NCI-H774 (cell line): ENCODE measurements around the gene C16orf96.

Experiments
- DNase-seq: peaks from one replicate; lab custom pipeline; 2025; lab: John Stamatoyannopoulos, UW

Gene C16orf96

DNA sequence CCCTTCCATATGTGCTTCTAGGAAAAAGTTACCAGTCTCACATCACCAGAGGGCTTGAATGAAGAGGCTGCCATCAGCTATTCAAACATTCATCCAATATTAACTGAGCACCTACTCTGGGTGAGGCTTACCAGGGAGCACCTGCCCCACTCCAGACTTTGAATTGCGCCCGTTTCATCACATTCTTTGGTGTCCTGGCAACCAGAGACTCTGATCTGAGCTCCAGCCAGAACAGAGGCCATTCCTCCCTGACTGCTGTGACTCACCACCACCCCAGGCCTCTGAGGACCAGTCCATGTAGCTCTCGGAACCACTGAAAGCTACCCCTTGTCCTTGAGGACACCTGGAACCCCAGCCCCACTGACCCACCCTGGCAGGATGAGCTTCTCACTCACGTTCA is at the start of gene C16orf96:
Gene C16orf96 (plus strand): TSS at position 229 of the 400 bp plus-strand sequence. CDS start 150 bp downstream, at position 379.
- no peak for DNase-seq

DNA sequence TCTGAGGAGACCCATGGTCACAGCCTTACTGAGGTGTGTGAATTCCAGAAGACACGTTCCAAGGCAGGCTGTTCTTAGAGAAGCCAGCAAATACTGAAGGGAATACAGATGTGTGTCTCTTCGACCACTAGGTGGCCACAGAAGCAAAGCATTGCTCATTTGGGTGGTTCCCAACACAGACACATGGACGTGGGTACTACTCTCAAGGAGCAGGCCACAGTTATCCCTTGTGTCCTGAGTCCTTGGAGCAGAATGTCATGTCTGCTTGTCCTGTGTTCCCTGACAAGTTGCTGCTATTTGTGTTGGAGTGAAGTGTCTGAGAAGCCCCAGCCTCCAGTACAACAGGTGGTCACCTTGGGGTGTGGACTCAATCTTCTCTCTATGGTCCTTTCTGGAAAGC is 49.7 kb upstream of the C16orf96 start:
- peak; percentile 44 for DNase-seq

DNA sequence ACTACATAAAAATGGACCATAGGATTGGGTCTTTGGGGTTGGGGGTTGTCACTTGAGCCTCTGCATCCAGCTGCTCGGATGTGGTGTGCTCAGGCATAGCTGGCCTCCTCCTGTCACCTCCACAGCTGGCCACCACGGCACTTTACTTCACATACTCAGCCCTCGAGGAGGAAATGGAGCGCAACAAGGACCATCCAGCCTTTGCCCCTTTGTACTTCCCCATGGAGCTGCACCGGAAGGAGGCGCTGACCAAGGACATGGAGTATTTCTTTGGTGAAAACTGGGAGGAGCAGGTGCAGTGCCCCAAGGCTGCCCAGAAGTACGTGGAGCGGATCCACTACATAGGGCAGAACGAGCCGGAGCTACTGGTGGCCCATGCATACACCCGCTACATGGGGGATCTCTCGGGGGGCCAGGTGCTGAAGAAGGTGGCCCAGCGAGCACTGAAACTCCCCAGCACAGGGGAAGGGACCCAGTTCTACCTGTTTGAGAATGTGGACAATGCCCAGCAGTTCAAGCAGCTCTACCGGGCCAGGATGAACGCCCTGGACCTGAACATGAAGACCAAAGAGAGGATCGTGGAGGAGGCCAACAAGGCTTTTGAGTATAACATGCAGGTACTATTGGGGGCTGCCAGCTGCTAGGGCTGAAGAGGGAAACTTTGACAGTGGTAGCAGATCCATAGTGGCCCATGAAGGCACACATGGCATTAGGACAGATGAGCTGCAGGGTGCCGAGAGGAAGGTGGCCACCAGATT is 48.4 kb upstream of the C16orf96 start:
- DNase-seq, result no peak

DNA sequence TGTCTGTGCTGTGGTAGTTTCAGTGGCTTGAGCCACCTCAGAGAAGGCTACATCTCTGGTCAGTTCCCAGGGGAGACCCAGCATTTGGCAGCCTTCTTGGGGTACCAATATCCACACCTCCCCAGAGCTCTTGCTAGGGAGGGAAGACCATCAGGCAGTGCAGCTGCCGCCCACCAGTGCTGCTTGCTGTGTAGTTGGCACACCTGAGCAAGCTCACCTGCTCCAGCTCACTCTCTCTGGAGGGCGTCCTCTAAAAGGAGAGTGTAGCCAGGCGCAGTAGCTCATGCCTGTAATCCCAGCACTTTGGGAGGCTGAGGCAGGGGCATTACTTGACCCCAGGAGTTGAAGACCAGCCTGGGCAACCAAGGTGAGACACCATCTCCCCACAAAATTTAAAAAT is 47.3 kb upstream of the C16orf96 start:
- no peak for DNase-seq

DNA sequence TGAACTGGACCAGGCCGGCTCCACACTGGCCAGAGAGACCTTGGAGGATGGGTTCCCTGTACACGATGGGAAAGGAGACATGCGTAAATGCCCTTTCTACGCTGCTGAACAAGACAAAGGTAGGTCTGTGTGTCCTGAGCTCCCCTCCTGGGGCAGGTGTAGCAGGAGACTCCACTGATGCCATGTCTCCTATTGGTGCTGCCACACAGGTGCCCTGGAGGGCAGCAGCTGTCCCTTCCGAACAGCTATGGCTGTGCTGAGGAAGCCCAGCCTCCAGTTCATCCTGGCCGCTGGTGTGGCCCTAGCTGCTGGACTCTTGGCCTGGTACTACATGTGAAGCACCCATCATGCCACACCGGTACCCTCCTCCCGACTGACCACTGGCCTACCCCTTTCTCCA is 46.7 kb upstream of the C16orf96 start:
- DNase-seq, result no peak

DNA sequence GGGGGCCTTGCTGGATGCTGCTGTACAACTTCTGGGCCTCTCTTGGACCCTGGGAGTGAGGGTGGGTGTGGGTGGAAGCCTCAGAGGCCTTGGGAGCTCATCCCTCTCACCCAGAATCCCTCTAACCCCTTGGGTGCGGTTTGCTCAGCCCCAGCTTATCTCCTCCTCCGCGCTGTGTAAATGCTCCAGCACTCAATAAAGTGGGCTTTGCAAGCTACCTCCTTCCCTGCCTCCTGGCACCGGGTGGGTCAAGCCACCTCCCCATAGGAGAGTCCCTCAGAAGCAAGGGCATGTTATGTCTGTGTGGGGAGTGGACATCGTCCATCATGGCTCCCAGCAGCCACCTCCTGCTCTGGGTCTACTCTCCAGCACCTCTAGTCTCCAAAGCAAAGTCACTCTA is 46.0 kb upstream of the C16orf96 start:
- no peak for DNase-seq

DNA sequence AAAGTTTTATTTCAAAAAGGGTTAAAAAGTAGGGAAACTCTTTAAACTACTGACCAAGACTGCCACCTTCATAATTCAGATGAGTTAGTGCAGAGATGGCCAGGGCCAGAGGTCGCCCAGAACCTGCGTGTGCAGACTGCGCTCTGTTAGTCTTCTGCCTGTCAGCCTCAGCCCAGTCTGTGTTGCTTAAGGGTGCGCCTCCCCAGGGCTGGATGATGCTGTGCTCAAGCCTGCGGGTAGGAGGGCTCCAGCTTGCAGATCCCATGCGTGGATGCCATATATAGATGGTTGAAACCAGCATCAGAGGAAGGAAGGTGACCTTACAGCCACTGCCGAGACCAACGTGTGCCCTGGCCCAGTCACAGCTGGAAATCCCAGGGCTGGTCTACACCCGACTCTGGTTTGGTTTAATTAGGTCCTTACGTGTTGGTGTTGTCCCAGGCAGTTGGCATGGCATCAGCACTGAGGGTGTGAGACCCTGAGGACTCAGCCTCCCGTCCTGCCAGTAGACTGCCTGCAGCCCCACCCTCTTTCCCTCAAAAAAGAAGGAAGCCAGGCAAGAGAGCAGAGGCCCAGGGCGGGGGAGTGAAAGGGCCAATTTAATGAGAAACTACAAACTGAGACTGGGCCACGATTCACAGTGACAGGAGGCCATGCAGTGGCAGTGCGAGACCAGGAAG is 45.3 kb upstream of the C16orf96 start:
- no peak for DNase-seq

DNA sequence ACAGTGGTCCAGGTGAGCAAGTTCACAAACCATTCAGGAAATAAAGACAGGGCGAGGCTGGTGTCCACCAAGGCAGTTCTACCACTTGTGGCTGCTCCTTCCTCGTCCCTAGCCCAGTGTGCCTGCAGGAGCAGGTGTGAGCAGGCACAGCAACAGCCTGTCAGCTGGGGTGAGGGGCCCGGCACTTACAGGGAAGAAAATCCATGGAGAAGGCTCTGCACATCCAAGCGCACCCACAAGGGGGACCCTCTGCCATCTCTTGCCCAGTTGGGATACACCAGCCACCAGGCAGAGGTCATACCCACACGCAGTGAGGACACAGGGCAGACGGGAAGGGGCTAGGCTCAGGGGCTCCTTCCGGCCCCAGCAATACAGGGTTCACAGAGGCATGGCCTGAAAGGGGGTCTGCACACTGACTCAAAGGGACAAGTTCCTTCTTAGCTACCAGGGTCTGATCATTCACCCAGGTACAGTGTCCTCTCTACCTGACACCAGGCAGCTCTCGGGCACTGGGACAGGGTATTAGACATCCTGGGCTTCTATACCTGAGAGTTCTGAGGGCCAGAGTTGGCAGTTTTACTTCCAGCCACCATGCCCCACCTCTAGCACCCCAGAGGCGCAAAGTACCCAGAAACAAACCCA is 44.6 kb upstream of the C16orf96 start:
- no peak for DNase-seq

DNA sequence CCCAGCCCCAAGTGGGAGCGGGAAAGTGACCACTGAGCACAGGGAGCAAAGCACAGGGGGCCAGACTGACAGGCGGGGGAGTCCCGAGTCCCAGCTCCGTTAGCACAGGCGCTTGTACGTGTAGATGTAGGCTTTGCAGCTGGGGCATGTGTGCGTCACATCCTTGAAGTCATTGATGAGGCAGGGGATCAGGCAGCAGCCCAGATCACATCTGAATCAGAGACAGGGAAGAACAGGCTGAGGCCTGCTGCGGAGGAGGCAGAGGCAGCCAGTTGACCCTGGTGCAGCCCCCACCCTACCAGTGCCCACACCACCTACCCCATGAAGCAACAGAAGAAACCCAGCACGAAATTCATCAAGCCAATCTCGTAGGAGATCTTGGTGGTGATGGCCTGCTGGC is 43.7 kb upstream of the C16orf96 start:
- DNase-seq, result no peak

DNA sequence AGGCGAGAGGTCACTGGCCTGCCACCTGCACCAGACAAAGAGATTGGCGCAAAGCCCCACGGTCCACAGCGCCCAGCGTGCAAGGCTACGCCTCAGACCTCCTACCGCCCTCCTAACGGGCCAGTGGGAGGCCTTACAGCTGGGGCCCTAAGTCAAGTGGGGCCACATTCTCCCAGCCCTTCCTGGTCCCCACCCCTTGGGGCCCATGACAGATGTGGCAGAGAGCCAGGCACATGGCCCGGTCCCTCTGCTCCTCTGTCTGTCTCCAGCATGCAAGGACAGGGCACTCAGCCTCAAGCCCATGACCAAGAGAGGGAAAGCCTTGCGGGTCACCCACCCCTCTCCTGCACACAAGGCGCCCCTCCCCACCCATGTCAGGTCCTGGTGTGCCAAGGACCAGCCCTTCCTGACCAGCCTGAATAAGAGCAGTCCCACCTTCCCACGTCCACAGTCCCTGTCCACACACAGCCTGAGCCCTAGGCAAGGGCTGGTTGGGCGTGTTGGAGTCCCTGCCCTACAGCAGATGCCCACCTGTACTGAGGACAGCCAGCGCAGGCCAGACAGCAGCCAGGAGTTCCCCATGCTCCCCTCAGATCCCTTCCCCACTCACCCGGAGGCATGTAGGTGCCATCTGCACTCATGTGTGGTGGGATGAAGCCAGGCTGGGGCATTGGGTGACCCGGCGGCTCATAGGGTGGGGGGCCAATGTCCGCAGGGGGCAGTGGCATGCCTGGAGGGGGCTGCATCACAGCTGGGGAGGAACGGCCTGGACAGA is 42.9 kb upstream of the C16orf96 start:
- DNase-seq, result no peak

DNA sequence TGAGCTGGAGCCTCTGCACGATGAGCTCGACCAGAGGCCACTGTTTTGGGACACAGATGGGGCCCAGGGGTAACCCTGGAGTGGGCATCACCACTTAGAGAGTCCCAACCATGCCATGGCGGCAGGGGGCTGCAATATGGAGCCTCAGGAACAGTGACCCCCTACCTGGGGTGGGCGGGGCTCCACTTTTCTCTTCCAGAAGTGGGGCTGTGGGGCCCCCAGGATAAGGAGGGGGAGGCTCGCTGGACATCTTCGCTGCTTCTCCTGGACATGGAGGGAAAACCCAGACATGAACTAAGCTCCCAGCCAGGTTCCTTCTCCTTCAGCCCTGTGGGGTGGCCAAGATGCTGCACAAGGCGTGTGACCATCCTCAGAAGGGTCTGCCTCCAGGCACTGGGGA is 42.3 kb upstream of the C16orf96 start:
- no peak for DNase-seq

DNA sequence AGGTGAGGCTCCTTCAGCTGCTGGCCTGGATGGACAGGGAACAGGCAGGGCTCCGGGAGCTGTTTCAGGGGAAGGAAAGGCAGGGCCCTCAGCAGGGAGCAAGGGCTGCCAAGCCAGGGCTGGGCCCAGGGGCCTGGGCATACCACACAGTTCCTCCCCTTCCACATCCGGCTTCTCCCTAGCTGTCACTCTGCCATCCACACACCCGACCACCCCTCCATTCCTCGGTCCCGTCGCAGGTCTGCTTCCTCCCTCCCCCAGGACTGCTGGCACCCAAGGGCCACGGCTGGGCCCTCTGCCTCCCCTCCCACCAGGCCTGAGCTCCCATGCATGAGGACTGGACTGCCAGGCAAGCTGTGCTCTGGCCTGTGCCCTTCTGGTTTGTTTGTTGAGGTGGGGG is 41.5 kb upstream of the C16orf96 start:
- DNase-seq, result no peak

DNA sequence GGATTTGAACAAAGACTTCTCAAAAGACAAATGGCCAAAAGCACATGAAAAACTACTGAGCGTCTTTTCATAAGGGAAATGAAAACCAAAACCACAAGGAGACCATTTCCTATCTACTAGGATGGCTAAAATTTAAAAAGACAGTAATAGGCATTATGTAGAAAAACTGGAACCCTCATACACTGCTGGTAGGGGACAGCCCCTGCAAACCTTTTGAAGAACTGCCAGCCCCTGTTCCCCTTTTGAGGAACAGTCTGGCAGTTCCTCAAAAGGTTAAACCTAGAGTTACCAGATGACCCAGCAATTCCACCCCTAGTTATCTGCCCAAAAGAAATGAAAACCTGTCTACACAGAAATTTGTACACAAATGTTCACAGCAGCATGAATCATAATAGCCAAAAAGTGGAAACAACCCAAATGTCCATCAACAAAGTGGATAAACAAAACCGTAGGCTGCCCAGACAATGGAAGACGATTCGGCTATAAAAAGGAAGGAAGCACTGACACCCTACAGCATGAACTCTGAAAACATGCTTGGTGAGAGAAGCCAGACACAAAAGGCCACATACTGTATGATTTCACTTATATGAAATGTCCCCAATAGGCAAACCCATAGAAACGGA is 40.4 kb upstream of the C16orf96 start:
- DNase-seq, result no peak

DNA sequence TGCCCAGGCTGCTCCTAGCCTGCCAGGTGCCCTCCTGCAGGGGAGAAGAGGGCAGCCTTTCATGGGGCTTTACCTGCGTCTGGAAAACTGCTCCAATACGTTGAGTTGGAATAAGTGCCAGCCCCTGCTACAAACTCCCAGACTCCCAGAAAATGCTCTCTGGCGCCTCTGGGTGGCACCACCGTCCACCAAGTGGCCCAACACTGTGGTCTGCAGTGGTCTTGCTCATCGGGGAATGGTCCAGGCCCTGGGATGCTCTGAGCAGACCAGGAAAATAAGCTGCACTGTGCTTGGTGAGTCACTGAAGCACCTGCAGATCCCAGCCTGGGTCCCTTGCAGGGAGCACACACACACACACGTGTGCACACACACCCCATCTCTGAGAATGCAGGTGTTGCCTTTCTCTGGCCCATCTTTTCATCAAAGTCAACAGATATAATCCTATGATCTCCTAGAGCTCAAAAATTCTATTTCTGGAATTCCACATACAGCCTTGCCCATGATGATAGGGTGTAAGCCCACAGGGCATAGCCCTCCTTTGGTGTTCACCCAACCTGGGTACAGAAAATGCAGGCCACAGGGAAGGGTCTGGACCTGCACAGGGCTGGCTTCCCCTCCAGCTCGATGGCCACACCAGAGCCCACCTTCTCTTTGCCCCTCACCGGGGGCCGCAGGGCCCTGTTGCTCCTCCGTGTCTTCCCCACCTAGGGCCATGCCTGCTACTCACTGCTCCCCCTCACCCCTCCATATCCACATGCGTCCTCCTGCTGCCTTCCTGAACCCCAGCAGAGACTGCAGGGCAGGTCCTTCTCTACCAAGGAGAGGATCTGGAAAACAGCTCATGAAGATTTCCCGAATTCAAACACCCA is 38.1 kb upstream of the C16orf96 start:
- DNase-seq, result no peak

DNA sequence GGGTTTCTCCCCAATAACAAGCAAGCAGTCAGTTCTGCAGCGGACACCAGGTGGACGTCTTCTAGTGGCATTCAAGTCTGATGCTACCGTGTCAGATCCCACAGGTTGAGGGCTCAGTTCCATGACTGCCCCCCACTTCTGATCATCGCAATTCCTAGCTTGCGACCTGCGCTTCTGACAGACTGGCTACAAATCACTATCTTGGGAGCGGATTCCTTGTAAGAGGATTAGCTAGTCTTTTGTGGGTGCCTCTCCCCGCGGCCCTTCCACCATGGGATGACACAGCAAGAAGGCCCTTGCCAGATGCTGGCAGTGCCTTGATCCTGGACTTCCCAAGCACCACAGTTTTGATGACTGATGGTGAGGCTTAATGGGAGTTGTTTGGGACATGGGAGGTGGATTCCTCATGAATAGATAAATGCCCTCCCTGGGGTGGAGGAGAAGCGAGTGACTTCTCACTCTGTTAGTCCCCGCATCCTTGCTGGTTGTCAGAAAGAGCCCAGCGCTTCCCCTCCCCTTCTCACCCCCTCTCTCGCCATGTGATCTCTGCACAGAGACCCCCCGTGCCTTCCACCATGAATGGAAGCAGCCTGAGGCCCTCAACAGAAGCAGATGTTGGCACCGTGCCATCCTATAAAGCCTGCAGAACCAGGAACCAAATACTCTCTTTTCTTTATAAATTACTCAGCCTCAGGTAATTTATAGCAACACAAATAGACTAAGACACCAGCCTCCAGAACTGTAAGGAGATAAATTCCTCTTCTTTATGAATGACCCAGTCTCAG is 36.7 kb upstream of the C16orf96 start:
- no peak for DNase-seq

DNA sequence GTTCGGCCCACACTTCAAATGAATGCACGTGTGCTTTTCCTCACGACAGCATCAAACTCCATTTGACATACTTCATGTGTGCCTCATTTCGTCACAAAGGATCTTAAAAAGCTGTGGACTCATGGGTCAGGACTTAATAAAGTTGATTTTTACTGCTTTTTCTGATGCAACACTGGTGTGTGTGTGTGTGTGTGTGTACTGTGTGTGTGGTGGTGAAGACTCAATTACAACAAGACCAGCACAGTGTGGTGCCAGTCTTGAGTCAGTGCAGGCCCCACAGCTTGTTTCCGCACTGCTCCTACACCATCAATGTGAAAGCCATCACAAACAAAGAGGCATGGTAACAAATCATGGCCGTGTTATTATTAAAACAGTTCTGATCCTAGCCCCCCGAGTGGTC is 35.2 kb upstream of the C16orf96 start:
- DNase-seq, result no peak

DNA sequence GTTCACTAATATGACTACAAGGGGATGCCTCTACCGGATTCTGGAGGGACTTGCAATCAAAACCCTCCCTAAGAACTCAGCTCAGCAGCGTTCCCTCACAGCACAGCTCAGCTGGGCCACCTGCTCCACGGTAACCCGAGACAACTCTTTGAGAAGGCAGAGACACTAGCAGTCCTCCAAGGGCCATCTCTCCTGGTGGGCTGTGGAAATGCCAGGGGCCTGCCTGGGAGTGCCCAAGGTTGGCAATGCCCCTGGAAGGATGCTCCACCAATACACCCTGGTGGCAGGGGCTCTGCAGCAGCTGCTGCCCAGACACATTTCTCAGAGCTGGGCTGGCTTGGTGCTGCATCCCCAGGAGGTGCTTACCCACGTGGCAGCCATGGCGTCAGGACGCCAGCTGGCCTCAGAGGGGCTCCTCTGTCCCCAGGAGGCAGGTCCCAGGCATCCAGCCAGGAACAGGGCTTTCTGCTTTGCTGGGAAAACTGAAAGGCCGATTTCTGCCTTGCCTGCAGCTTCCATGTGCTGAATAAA is 34.0 kb upstream of the C16orf96 start:
- no peak for DNase-seq

DNA sequence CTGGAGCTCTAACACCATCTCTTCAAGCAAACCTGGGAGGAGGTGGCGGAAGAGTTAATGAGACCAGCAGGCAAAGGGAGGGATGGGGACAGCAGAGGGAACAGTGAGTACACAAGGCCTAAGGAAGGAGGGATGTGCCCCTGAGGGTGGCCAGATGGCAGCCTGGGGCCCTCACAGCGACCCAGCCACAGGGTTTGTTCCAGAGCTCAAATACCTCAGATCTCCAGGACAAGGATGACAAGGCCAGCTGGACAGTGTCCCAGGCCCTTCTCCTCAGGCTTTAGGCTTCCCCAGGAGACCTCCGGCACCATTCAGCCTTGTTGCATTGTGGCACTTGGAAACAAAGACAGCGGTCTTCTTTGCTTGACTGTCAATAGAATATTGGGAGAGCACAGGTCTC is 32.5 kb upstream of the C16orf96 start:
- no peak for DNase-seq

DNA sequence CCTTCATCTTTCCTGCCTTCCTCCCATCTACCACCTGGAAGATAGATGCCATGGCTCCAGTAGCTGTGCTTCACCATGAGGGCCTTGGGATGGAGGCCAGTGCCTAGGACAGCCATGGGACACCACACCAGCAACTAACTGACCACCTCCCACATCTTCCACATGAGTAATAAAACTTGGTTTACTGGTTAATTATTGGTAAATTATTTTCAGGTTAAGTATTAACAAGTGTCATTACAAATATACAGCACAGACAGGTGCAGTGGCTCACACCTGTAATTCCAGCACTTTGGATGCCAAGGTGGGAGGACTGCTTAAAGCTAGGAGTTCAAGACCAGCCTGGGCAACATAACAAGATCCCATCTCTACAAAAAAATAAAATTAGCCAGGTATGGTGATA is 31.6 kb upstream of the C16orf96 start:
- DNase-seq, result no peak

DNA sequence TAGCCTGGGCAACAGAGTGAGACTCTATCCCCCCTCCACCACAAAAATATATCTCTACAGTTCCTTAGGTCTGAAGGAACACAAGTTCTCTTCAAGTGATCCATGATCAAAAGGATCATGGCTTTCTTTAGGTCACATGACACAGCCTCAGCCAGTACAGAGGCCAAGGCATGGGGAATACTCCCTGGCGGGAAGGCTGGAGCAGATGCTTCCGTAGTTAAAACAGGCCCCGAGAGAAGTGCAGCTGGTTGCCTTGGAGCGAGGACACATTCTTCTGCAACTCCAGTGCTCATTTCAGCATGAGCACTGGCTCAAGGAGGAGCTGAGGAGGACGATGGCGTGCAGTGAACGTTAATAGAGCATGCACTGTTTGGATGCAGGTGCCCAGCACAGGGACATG is 31.1 kb upstream of the C16orf96 start:
- DNase-seq, result no peak
